Spleen (tissue), 11 donors: ENCODE results near the gene STXBP5L. TPM values are rescaled to one million over a fixed set of nuclear protein-coding genes. Genes with fewer than 3 reads are reported as not detected.
"Not testable (repeated sequence)": the region's sequence is repeated elsewhere in the genome, so short reads cannot be mapped to it uniquely, and the experiment has no call there.

Source experiments
- DNase-seq: peaks from one replicate; pipeline ENCODE4 v3.0.0-alpha.2; 2020
- H3K27ac ChIP-seq, 8 donors: fragments of 200-600 bp; sonication (generic) in 7 of 8; 1 replicate in 4 of 8; 2 replicates in 4 of 8; pipeline versions ENCODE4 v1.5.0 to v1.8.0; 2016 to 2021; ENCODE audit warnings: inconsistent platforms in 4 of 8, mild to moderate bottlenecking in 4 of 8, moderate library complexity in 1 of 8
- H3K27me3 ChIP-seq, 7 donors: fragments of 200-600 bp; sonication (generic) in 6 of 7; replicated peaks in 1 of 7; 1 replicate in 4 of 7; 2 replicates in 3 of 7; pipeline versions ENCODE4 v1.5.0 to v1.8.0; 2016 to 2021; ENCODE audit warnings: inconsistent platforms in 3 of 7, mild to moderate bottlenecking in 1 of 7
- H3K36me3 ChIP-seq, 6 donors: fragments of 200-600 bp; sonication (generic) in 5 of 6; 1 replicate in 4 of 6; 2 replicates in 2 of 6; pipeline versions ENCODE4 v1.5.0 to v1.8.0; 2016 to 2021; ENCODE audit warnings: inconsistent platforms in 2 of 6
- H3K4me1 ChIP-seq, 6 donors: fragments of 200-600 bp; sonication (generic) in 5 of 6; 1 replicate in 3 of 6; 2 replicates in 3 of 6; pipeline versions ENCODE4 v1.5.0 to v1.8.0; 2016 to 2021; ENCODE audit warnings: inconsistent platforms in 3 of 6
- H3K4me3 ChIP-seq, 8 donors: fragments of 200-600 bp; sonication (generic) in 7 of 8; 1 replicate in 4 of 8; 2 replicates in 4 of 8; pipeline versions ENCODE4 v1.5.0 to v1.8.0; 2016 to 2021; ENCODE audit warnings: inconsistent platforms in 4 of 8, mild to moderate bottlenecking in 4 of 8, moderate library complexity in 2 of 8
- H3K9me3 ChIP-seq, 8 donors: fragments of 200-600 bp; sonication (generic) in 7 of 8; 1 replicate in 4 of 8; 2 replicates in 4 of 8; pipeline versions ENCODE4 v1.5.0 to v1.8.0; 2016 to 2021; ENCODE audit warnings: inconsistent platforms in 4 of 8
- CTCF ChIP-seq, 11 experiments: fragments of 200-600 bp in 7 of 11; fragments of 450-650 bp in 4 of 11; sonication (generic) in 4 of 11; IDR thresholded peaks in 8 of 11; conservative IDR thresholded peaks in 3 of 11; 1 replicate in 7 of 11; 2 replicates in 4 of 11; pipeline versions ENCODE4 v1.4.0 to v1.8.0; 2016 to 2021; ENCODE audit warnings: antibody characterized with exemption in 11 of 11, inconsistent platforms in 4 of 11, mild to moderate bottlenecking in 1 of 11
- POLR2A ChIP-seq, 3 donors: fragments of 450-650 bp; IDR thresholded peaks; one replicate each; pipeline ENCODE4 v1.5.1; 2017; ENCODE audit warnings: antibody characterized with exemption in 3 of 3, mild to moderate bottlenecking in 1 of 3
- POLR2AphosphoS5 ChIP-seq, 3 donors: sonication (generic); formaldehyde crosslinking; IDR thresholded peaks; one replicate each; pipeline ENCODE4 v1.5.1; 2017; ENCODE audit warnings: antibody characterized with exemption in 3 of 3
- WGBS, 5 donors: extraction: QIAGEN DNeasy Blood & Tissue Kit in 3 of 5; methylation state at CpG; one replicate each; pipeline versions ENCODE4 v1.1.5 to v1.1.7; 2013 to 2018; 5-methylcytosine and 5-hydroxymethylcytosine counted together
- intact Hi-C: fragments of 100-400 bp; cut with DNase I; formaldehyde crosslinking; loops from one replicate; pipeline ENCODE4 v1.15.0; 2023; ENCODE audit warnings: low total_unique reads
- polyA plus RNA-seq, 3 donors: library from polyadenylated mRNA; stranded (reverse); fragments of 200-250 nt; gene quantifications; one replicate each; pipeline ENCODE4 v1.2.1, GENCODE V29; 2013
- total RNA-seq, 7 donors: library from RNA; depleted of rRNA in 3 of 7; stranded (reverse); fragments of >200 nt in 3 of 7; fragmentation: NEBNext Ultra II Directional in 4 of 7; extraction: Animal tissue kit (Norgen Biotek cat#: 25700) in 4 of 7; gene quantifications; one replicate each; pipeline versions ENCODE4 v1.1.0 to v1.2.1, GENCODE V29; 2016 to 2021
- donor health status: healthy with polysubstance abuse.
- donor health status: DM: no; HTN: no; CAD: no; lungs with moderate emphysema.
- donor health status: DM: no; HTN: no; CAD: no.
- donor health status: Bipolar disorder and iron deficiency.
- donor health status: healthy.
- donor health status: DM: no; HTN: no; CAD: no.
- donor health status: DM: yes; HTN: yes; CAD: no.

STXBP5L gene
- total and polyA plus RNA-seq, 10 donors, result 0.32 to 0.34 TPM; not detected in 8

GRCh38 chr3:121436074-121436473 lies 528.1 kb downstream of the STXBP5L start:
- H3K27ac ChIP-seq, result no peak overlapping the region
- TF ChIP-seq POLR2A (IDR thresholded peaks at IDR 0.05) (no peak), POLR2AphosphoS5 (IDR thresholded peaks at IDR 0.05) (no peak), CTCF (IDR thresholded peaks at IDR 0.05 in 8 of 11, conservative IDR thresholded peaks at IDR 0.05 in 3 of 11) (no peak)
- H3K36me3 ChIP-seq, result peaks cover 0 to 5% (median 0%) of the 10 kb centered on the region in 6 donors
- peaks cover 0 to 14% (median 5%) of the 10 kb centered on the region in 6 donors for H3K4me1 ChIP-seq
- no peak overlapping the region for H3K4me3 ChIP-seq
- no peak for DNase-seq
- 93 to 100% (median 96%) methylated on average over 2 of the region's 2 CpGs for WGBS, 5 donors
- no peaks in the 10 kb centered on the region for H3K27me3 ChIP-seq
- H3K9me3 ChIP-seq, result no peaks in the 10 kb centered on the region
- intact Hi-C loops, result no loop called here

GRCh38 chr3:121436641-121437040 lies 528.6 kb downstream of the STXBP5L start:
- no peak overlapping the region for H3K4me3 ChIP-seq
- H3K27me3 ChIP-seq, result no peaks in the 10 kb centered on the region
- H3K27ac ChIP-seq, result no peak overlapping the region
- H3K9me3 ChIP-seq, result no peaks in the 10 kb centered on the region
- H3K4me1 ChIP-seq, result peaks cover 0 to 13% (median 4%) of the 10 kb centered on the region in 6 donors
- TF ChIP-seq POLR2AphosphoS5 (IDR thresholded peaks at IDR 0.05) (no peak), POLR2A (IDR thresholded peaks at IDR 0.05) (no peak), CTCF (IDR thresholded peaks at IDR 0.05 in 8 of 11, conservative IDR thresholded peaks at IDR 0.05 in 3 of 11) (no peak)
- peaks cover 0 to 5% (median 0%) of the 10 kb centered on the region in 6 donors for H3K36me3 ChIP-seq
- 80 to 86% (median 83%) methylated on average over 3 of the region's 3 CpGs for WGBS, 5 donors
- intact Hi-C loops, result no loop called here
- no peak for DNase-seq

GRCh38 chr3:121443456-121443855 lies 535.5 kb downstream of the STXBP5L start:
- intact Hi-C loops, result no loop called here
- WGBS, 5 donors, result 74 to 97% (median 82%) methylated on average over 1 of the region's 1 CpG
- TF ChIP-seq POLR2A (IDR thresholded peaks at IDR 0.05) (no peak), POLR2AphosphoS5 (IDR thresholded peaks at IDR 0.05) (no peak), CTCF (IDR thresholded peaks at IDR 0.05 in 8 of 11, conservative IDR thresholded peaks at IDR 0.05 in 3 of 11) (no peak)
- no peak overlapping the region for H3K27ac ChIP-seq
- no peaks in the 10 kb centered on the region for H3K27me3 ChIP-seq
- H3K4me3 ChIP-seq, result no peak overlapping the region
- H3K4me1 ChIP-seq, result no peaks in the 10 kb centered on the region
- DNase-seq, result no peak
- peaks cover 0 to 7% (median 0%) of the 10 kb centered on the region in 6 donors for H3K36me3 ChIP-seq
- H3K9me3 ChIP-seq, result no peaks in the 10 kb centered on the region

GRCh38 chr3:121451752-121452151 lies 543.7 kb downstream of the STXBP5L start:
- H3K27ac ChIP-seq, H3K9me3 ChIP-seq, H3K27me3 ChIP-seq, H3K4me1 ChIP-seq, H3K4me3 ChIP-seq, DNase-seq, intact Hi-C loops: not testable (repeated sequence)
- 82 to 95% (median 91%) methylated on average over 11 to 12 of the region's 12 CpGs for WGBS, 5 donors
- peaks cover 0 to 23% (median 0%) of the 10 kb centered on the region in 6 donors for H3K36me3 ChIP-seq

GRCh38 chr3:121462565-121462964 lies 554.6 kb downstream of the STXBP5L start:
- H3K36me3 ChIP-seq, result peaks cover 0 to 59% (median 0%) of the 10 kb centered on the region in 6 donors
- 96 to 98% (median 97%) methylated on average over 3 of the region's 3 CpGs for WGBS, 5 donors
- no peaks in the 10 kb centered on the region for H3K9me3 ChIP-seq
- H3K4me3 ChIP-seq, result no peak overlapping the region
- no peaks in the 10 kb centered on the region for H3K27me3 ChIP-seq
- intact Hi-C loops, result no loop called here
- no peak overlapping the region for H3K27ac ChIP-seq
- TF ChIP-seq CTCF (IDR thresholded peaks at IDR 0.05 in 8 of 11, conservative IDR thresholded peaks at IDR 0.05 in 3 of 11), result no peak
- TF ChIP-seq POLR2AphosphoS5 (IDR thresholded peaks at IDR 0.05), result no peak
- TF ChIP-seq POLR2A (IDR thresholded peaks at IDR 0.05), result no peak
- no peak for DNase-seq
- H3K4me1 ChIP-seq, result no peaks in the 10 kb centered on the region
